Lower leg skin (tissue), 3 donors: ENCODE data around the gene U2AF1.
"Not testable (repeated sequence)": the region's sequence is repeated elsewhere in the genome, so short reads cannot be mapped to it uniquely, and the experiment has no call there.

Source experiments
- POLR2A ChIP-seq, 2 donors: fragments of 450-650 bp; IDR thresholded peaks; one replicate each; pipeline ENCODE4 v1.6.1; 2016 to 2017; ENCODE audit warnings: antibody characterized with exemption in 2 of 2, mild to moderate bottlenecking in 1 of 2, moderate library complexity in 1 of 2
- TF ChIP-seq, protein P1 (sequence below), 3 donors: fragments of 450-650 bp; IDR thresholded peaks; one replicate each; pipeline ENCODE4 v1.5.1; 2016; ENCODE audit warnings: antibody characterized with exemption in 3 of 3, mild to moderate bottlenecking in 3 of 3, moderate library complexity in 2 of 3

- TF ChIP-seq, protein P1, sequence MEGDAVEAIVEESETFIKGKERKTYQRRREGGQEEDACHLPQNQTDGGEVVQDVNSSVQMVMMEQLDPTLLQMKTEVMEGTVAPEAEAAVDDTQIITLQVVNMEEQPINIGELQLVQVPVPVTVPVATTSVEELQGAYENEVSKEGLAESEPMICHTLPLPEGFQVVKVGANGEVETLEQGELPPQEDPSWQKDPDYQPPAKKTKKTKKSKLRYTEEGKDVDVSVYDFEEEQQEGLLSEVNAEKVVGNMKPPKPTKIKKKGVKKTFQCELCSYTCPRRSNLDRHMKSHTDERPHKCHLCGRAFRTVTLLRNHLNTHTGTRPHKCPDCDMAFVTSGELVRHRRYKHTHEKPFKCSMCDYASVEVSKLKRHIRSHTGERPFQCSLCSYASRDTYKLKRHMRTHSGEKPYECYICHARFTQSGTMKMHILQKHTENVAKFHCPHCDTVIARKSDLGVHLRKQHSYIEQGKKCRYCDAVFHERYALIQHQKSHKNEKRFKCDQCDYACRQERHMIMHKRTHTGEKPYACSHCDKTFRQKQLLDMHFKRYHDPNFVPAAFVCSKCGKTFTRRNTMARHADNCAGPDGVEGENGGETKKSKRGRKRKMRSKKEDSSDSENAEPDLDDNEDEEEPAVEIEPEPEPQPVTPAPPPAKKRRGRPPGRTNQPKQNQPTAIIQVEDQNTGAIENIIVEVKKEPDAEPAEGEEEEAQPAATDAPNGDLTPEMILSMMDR (IDR thresholded peaks at IDR 0.05) = not testable (repeated sequence)
- TF ChIP-seq POLR2A (IDR thresholded peaks at IDR 0.05) = not testable (repeated sequence)
Observed at GRCh38 chr21:43101000-43101399, 6.4 kb downstream of the U2AF1 start.
